H1 (cell line): Measurements from ENCODE around the gene SFN. TPM values are rescaled to one million over a fixed set of nuclear protein-coding genes. Genes with fewer than 3 reads are reported as not detected.
"Not testable (repeated sequence)": the region's sequence is repeated elsewhere in the genome, so short reads cannot be mapped to it uniquely, and the experiment has no call there.

Experiments used
- CTCF ChIA-PET: fragments of 300-600 bp; sonication (Branson Sonifier 250); formaldehyde crosslinking; loops from one replicate; lab custom pipeline; 2021; ENCODE audit not compliant: partially characterized antibody; lab: Charles Lee
- POLR2A ChIA-PET: fragments of 300-600 bp; sonication (Branson Sonifier 250); formaldehyde crosslinking; loops from one replicate; lab custom pipeline; 2021; ENCODE audit warnings: inconsistent platforms; ENCODE audit not compliant: partially characterized antibody; lab: Charles Lee
- DNase-seq, 2 experiments: peaks; one replicate each; pipeline versions ENCODE4 v3.0.0 to v3.0.0-alpha.2; 2010 to 2022; ENCODE audit warnings: low spot score in 2 of 2, low read depth in 1 of 2, mixed read lengths in 1 of 2
- FAIRE-seq: peaks from 2 replicates; lab custom pipeline; 2011; peaks lifted over from hg19 to GRCh38; lab: Jason Lieb, UNC
- H2AFZ ChIP-seq: 2 replicates; pipeline ENCODE4 v1.8.1; 2012; ENCODE audit warnings: low read length, inconsistent platforms
- H2AK5ac ChIP-seq: 2 replicates; pipeline ENCODE4 v1.6.1; 2013; ENCODE audit warnings: low read depth, low read length
- H2BK120ac ChIP-seq: replicated peaks from 2 replicates; pipeline ENCODE3; 2013; ENCODE audit warnings: low read depth, low read length, inconsistent platforms
- H2BK12ac ChIP-seq: 2 replicates; pipeline ENCODE4 v1.6.1; 2013; ENCODE audit warnings: low read depth, low read length
- H2BK15ac ChIP-seq: 2 replicates; pipeline ENCODE4 v1.6.1; 2013; ENCODE audit warnings: low read length
- H2BK20ac ChIP-seq: 2 replicates; pipeline ENCODE4 v1.6.1; 2013; ENCODE audit warnings: low read length
- H2BK5ac ChIP-seq: 2 replicates; pipeline ENCODE4 v1.6.1; 2013; ENCODE audit warnings: low read depth, low read length
- H3K14ac ChIP-seq: 2 replicates; pipeline ENCODE4 v1.6.1; 2013; ENCODE audit warnings: inconsistent platforms; ENCODE audit not compliant: insufficient read length
- H3K18ac ChIP-seq: 2 replicates; pipeline ENCODE4 v1.6.1; 2013; ENCODE audit warnings: low read length; ENCODE audit errors: extremely low read depth
- H3K23ac ChIP-seq: 2 replicates; pipeline ENCODE4 v1.6.1; 2013; ENCODE audit warnings: inconsistent platforms; ENCODE audit not compliant: insufficient read length
- H3K23me2 ChIP-seq: 2 replicates; pipeline ENCODE4 v1.6.1; 2013; ENCODE audit warnings: low read depth, low read length
- H3K27ac ChIP-seq: 2 replicates; pipeline ENCODE4 v1.6.1; 2011; ENCODE audit warnings: low read depth, low read length, inconsistent platforms
- H3K27me3 ChIP-seq, 4 experiments: replicated peaks in 1 of 4; 1 replicate in 1 of 4; 2 replicates in 3 of 4; pipeline versions ENCODE4 v1.6.1 to v1.8.1; 2011 to 2013; ENCODE audit warnings: low read length in 3 of 4, mild to moderate bottlenecking in 3 of 4, inconsistent platforms in 2 of 4, mixed read lengths in 2 of 4, moderate library complexity in 1 of 4; ENCODE audit not compliant: control insufficient read depth in 3 of 4, insufficient read depth in 3 of 4; ENCODE audit errors: extremely low read depth in 1 of 4
- H3K36me3 ChIP-seq, 4 experiments: 2 replicates each; pipeline versions ENCODE4 v1.6.1 to v1.8.1; 2011 to 2013; ENCODE audit warnings: mild to moderate bottlenecking in 4 of 4, low read length in 3 of 4, moderate library complexity in 2 of 4, control low read depth in 1 of 4, inconsistent platforms in 1 of 4; ENCODE audit not compliant: insufficient read depth in 4 of 4, control insufficient read depth in 2 of 4
- H3K4ac ChIP-seq: replicated peaks from 2 replicates; pipeline ENCODE3; 2013; ENCODE audit warnings: low read length, low read depth, mixed read lengths, inconsistent platforms; ENCODE audit not compliant: insufficient read length
- H3K4me1 ChIP-seq, 4 experiments: replicated peaks in 1 of 4; 1 replicate in 1 of 4; 2 replicates in 3 of 4; pipeline versions ENCODE4 v1.6.1 to v1.8.1; 2011 to 2013; ENCODE audit warnings: low read length in 3 of 4, inconsistent platforms in 2 of 4, mixed read lengths in 1 of 4; ENCODE audit not compliant: insufficient read depth in 4 of 4, control insufficient read depth in 3 of 4
- H3K4me2 ChIP-seq, 2 experiments: 2 replicates each; pipeline versions ENCODE4 v1.6.1 to v1.8.1; 2011 to 2013; ENCODE audit warnings: low read depth in 2 of 2, low read length in 2 of 2, control low read depth in 1 of 2, inconsistent platforms in 1 of 2, mild to moderate bottlenecking in 1 of 2; ENCODE audit not compliant: insufficient read depth in 1 of 2
- H3K4me3 ChIP-seq, 4 experiments: fragments of 200-600, 300-600 bp in 1 of 4; sonication (generic), shearing (Covaris generic), sonication (Bioruptor Twin) in 1 of 4; 2 replicates each; pipeline versions ENCODE4 v1.5.1 to v1.8.1; 2011 to 2016; ENCODE audit warnings: low read length in 4 of 4, low read depth in 3 of 4, control low read depth in 2 of 4, inconsistent platforms in 2 of 4, mild to moderate bottlenecking in 2 of 4, mixed read lengths in 1 of 4, moderate library complexity in 1 of 4; ENCODE audit not compliant: insufficient read depth in 2 of 4; ENCODE audit errors: extremely low read depth in 1 of 4
- H3K56ac ChIP-seq: replicated peaks from 2 replicates; pipeline ENCODE3; 2013; ENCODE audit warnings: low read depth, mild to moderate bottlenecking, mixed read lengths, low read length, inconsistent platforms; ENCODE audit not compliant: insufficient read length
- H3K79me1 ChIP-seq: 2 replicates; pipeline ENCODE4 v1.6.1; 2013; ENCODE audit warnings: low read depth, low read length, control low read depth
- H3K79me2 ChIP-seq, 2 experiments: 2 replicates each; pipeline versions ENCODE4 v1.6.1 to v1.8.1; 2012 to 2013; ENCODE audit warnings: low read length in 2 of 2, mild to moderate bottlenecking in 2 of 2, inconsistent platforms in 1 of 2; ENCODE audit not compliant: insufficient read depth in 2 of 2, control insufficient read depth in 1 of 2
- H3K9ac ChIP-seq, 4 experiments: replicated peaks in 1 of 4; 1 replicate in 1 of 4; 2 replicates in 3 of 4; pipeline versions ENCODE4 v1.6.1 to v1.8.1; 2011 to 2013; ENCODE audit warnings: low read depth in 3 of 4, low read length in 3 of 4, control low read depth in 2 of 4, mild to moderate bottlenecking in 2 of 4, moderate library complexity in 2 of 4, inconsistent platforms in 1 of 4; ENCODE audit errors: extremely low read depth in 1 of 4
- H3K9me3 ChIP-seq, 2 experiments: 2 replicates each; pipeline versions ENCODE4 v1.6.1 to v1.8.1; 2012 to 2013; ENCODE audit warnings: mild to moderate bottlenecking in 2 of 2, moderate library complexity in 2 of 2, control low read depth in 1 of 2, inconsistent platforms in 1 of 2, low read depth in 1 of 2, low read length in 1 of 2, mixed read lengths in 1 of 2; ENCODE audit not compliant: insufficient read depth in 2 of 2
- H4K20me1 ChIP-seq, 2 experiments: replicated peaks in 1 of 2; 2 replicates each; pipeline versions ENCODE3 to v1.8.1; 2011 to 2013; ENCODE audit warnings: inconsistent platforms in 2 of 2, low read length in 2 of 2, mild to moderate bottlenecking in 1 of 2; ENCODE audit not compliant: insufficient read depth in 2 of 2, control insufficient read depth in 1 of 2
- H4K5ac ChIP-seq: 2 replicates; pipeline ENCODE4 v1.6.1; 2013; ENCODE audit warnings: low read length, low read depth, mixed read lengths, inconsistent platforms; ENCODE audit not compliant: insufficient read length
- H4K8ac ChIP-seq: 2 replicates; pipeline ENCODE4 v1.8.0; 2013; ENCODE audit warnings: mild to moderate bottlenecking, moderate library complexity, low read length, inconsistent platforms; ENCODE audit not compliant: insufficient read depth; ENCODE audit errors: extremely low read depth
- H4K91ac ChIP-seq: replicated peaks from 2 replicates; pipeline ENCODE3; 2013; ENCODE audit warnings: low read length, mixed read lengths, inconsistent platforms; ENCODE audit not compliant: insufficient read length
- WGBS, 2 experiments: shearing (Covaris generic) in 1 of 2; methylation state at CpG; one replicate each; pipeline versions ENCODE4 v1.1.6 to v1.1.7; 2013 to 2015; ENCODE audit warnings: low lambda C conversion rate in 2 of 2, mixed read lengths in 2 of 2, inconsistent platforms in 1 of 2, low coverage in 1 of 2, missing lambda C conversion rate in 1 of 2; ENCODE audit not compliant: insufficient replicate concordance in 2 of 2, insufficient coverage in 1 of 2, insufficient read length in 1 of 2; ENCODE audit errors: extremely low coverage in 1 of 2, missing lambda C conversion rate in 1 of 2; 5-methylcytosine and 5-hydroxymethylcytosine counted together
- polyA plus RNA-seq, 7 experiments: library from polyadenylated mRNA; depleted of rRNA in 3 of 7; stranded (reverse) in 5 of 7; unstranded in 2 of 7; fragments of >200 nt in 5 of 7; fragments of 200-250 nt in 2 of 7; gene quantifications; 1 replicate in 5 of 7; 2 replicates in 1 of 7; 4 replicates in 1 of 7; pipeline versions ENCODE4 v1.2.1 to v1.2.3, GENCODE V29; 2011 to 2013; ENCODE audit warnings: missing spikeins in 2 of 7, mixed read lengths in 2 of 7
- total RNA-seq: library from RNA; stranded (reverse); fragmentation: NEBNext Ultra II Directional; extraction: Animal tissue kit (Norgen Biotek cat#: 25700); gene quantifications from 2 replicates; pipeline ENCODE4 v1.2.1, GENCODE V29; 2021

SFN gene
- total and polyA plus RNA-seq, 2 of the 8 experiments (the other 6 are each of a cell fraction or from before 2014, with no cell fraction given), result 3.3 to 3.9 TPM

DNA sequence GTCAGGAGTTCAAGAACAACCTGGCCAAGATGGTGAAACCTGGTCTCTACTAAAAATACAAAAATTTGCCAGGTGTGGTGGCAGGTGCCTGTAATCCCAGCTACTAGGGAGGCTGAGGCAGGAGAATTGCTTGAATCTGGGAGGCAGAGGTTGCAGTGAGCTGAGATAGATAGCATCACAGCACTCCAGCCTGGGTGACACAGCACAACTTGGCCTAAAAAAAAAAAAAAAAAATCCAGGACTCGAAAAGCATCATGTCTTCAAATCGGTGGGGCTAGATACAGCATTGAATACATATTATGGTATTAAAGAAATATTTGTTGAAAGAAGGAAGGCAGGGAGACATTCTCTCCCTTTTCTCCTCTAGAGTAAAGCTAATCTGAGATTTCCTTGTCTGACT is 10.1 kb downstream of the SFN start:
- H3K27ac ChIP-seq, result not testable (repeated sequence)

More for the DNA sequence above, 10.1 kb downstream of the SFN start:
- H3K14ac ChIP-seq, H4K8ac ChIP-seq, H3K23ac ChIP-seq, H4K91ac ChIP-seq, H4K5ac ChIP-seq, H2AFZ ChIP-seq, H3K4ac ChIP-seq, H2BK120ac ChIP-seq, H3K18ac ChIP-seq, H3K4me1 ChIP-seq, H2BK15ac ChIP-seq, H3K9me3 ChIP-seq, H2BK12ac ChIP-seq, H3K4me2 ChIP-seq, H2AK5ac ChIP-seq, H2BK20ac ChIP-seq, H3K36me3 ChIP-seq, FAIRE-seq, H3K79me1 ChIP-seq, H2BK5ac ChIP-seq, H3K79me2 ChIP-seq, H3K23me2 ChIP-seq, H3K9ac ChIP-seq, H4K20me1 ChIP-seq, DNase-seq, H3K4me3 ChIP-seq, H3K56ac ChIP-seq, H3K27me3 ChIP-seq: not testable (repeated sequence)
- ChIA-PET POLR2A (interaction anchor here (0.6 kb wide), 2 partner anchors 438 to 452 kb away, joined by 3 read pairs; no protein-coding TSS in a partner anchor), CTCF (interaction anchor here (0.6 to 31.7 kb wide), 4 partner anchors 7 to 292 kb away, joined by 3 to 547 read pairs (median 275); partner anchors contain the start of genes GPN2 and SFN)
- WGBS, 2 experiments, result 83% methylated on average over 2 of the region's 2 CpGs; no CpG with 5 or more reads in 1 of the 2 experiments
